CD4-positive, alpha-beta T cell treated with Interleukin-10 for 1 hour (primary cell): ENCODE measurements around the gene RPS19BP1.
"Not testable (repeated sequence)": the region's sequence is repeated elsewhere in the genome, so short reads cannot be mapped to it uniquely, and the experiment has no call there.

Experiments
- DNase-seq: peaks from one replicate; pipeline ENCODE4 v3.0.0-alpha.2; 2020

Gene RPS19BP1

GRCh38 chr22:39527481-39527961 lies 5.0 kb downstream of the RPS19BP1 start:
- no peak for DNase-seq

- DNase-seq, result peak; percentile 46
These were observed 5.8 kb downstream of the RPS19BP1 start for GRCh38 chr22:39526736-39527171.

GRCh38 chr22:39525658-39525975 lies 6.9 kb downstream of the RPS19BP1 start:
- no peak for DNase-seq

- no peak for DNase-seq
These were observed 7.5 kb downstream of the RPS19BP1 start for GRCh38 chr22:39524753-39525657.

- no peak for DNase-seq
These were observed 8.3 kb downstream of the RPS19BP1 start for GRCh38 chr22:39524089-39524752.

GRCh38 chr22:39522567-39523300 lies 9.8 kb downstream of the RPS19BP1 start:
- DNase-seq, result peak; percentile 38

GRCh38 chr22:39522091-39522490 lies 10.5 kb downstream of the RPS19BP1 start:
- DNase-seq, result not testable (repeated sequence)

- not testable (repeated sequence) for DNase-seq
These were observed 11.3 kb downstream of the RPS19BP1 start for GRCh38 chr22:39521106-39521885.

GRCh38 chr22:39520226-39521105 lies 12.1 kb downstream of the RPS19BP1 start, which contains the start of gene ATF4:
ATF4 (plus strand) TSS chr22:39520562; CDS start chr22:39521446, 884 bp downstream.
- peak; percentile 98 for DNase-seq

GRCh38 chr22:39519681-39520225 lies 12.8 kb downstream of the RPS19BP1 start:
- DNase-seq, result no peak

- DNase-seq, result peak; percentile 23
These were observed 13.4 kb downstream of the RPS19BP1 start for GRCh38 chr22:39518996-39519680.

- DNase-seq, result no peak
These were observed 14.3 kb downstream of the RPS19BP1 start for GRCh38 chr22:39518144-39518786.

GRCh38 chr22:39517470-39517869 lies 15.1 kb downstream of the RPS19BP1 start:
- no peak for DNase-seq

- no peak for DNase-seq
These were observed 17.1 kb downstream of the RPS19BP1 start for GRCh38 chr22:39515266-39516050.

GRCh38 chr22:39514373-39514973 lies 18.1 kb downstream of the RPS19BP1 start:
- DNase-seq, result peak; percentile 59

GRCh38 chr22:39513791-39514190 lies 18.8 kb downstream of the RPS19BP1 start:
- no peak for DNase-seq

- DNase-seq, result no peak
These were observed 20.5 kb downstream of the RPS19BP1 start for GRCh38 chr22:39512026-39512425.

- no peak for DNase-seq
These were observed 21.3 kb downstream of the RPS19BP1 start for GRCh38 chr22:39511226-39511625.
